CMK (cell line): ENCODE data around the gene CDC42EP5.
"Not testable (repeated sequence)": the region's sequence is repeated elsewhere in the genome, so short reads cannot be mapped to it uniquely, and the experiment has no call there.

Source experiments
- DNase-seq: peaks from one replicate; pipeline ENCODE4 v3.0.0-alpha.2; 2010; ENCODE audit warnings: low read depth

CDC42EP5 gene

DNA sequence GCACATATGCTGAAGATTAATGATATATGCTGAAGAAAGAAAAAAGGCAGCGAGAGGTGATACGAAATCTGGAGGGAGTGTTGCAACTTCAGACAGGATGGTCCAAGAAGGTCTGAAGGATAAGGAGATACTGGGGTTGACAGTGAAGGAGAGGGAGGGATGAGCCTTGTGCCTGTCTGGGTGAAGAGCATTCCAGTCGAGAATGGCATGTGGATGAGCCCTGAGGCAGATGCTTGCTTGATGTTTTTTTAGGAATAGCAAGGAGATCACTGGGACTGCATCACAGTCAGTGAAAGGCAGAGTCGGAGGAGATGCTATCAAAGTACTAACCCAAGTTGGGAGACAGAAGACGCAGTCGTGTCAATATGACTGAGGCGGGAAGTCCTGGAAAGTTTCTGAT is 16.2 kb upstream of the CDC42EP5 start:
- DNase-seq, result no peak

GRCh38 chr19:54485851-54486250 is 12.8 kb upstream of the CDC42EP5 start:
- DNase-seq, result no peak

GRCh38 chr19:54484451-54484850 is 11.4 kb upstream of the CDC42EP5 start:
- no peak for DNase-seq

DNA sequence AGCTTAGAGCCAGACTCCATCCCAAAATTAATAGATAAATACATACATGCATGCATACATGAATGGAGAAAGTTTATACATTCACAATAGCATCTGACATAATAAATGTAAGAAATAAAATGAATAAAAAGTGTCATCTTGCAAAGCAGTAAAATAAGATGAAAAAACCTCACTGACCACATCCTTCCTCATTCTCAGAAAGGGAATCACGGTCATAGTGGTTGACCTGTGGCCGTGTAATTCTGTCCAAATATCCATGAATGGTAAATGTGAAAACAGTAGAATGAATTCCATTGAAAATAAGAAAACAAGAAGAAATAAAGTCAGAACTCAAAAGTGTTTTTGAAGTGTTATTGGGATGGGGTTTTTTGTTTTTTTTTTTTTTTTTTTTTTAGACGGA is 9.8 kb upstream of the CDC42EP5 start:
- no peak for DNase-seq

DNA sequence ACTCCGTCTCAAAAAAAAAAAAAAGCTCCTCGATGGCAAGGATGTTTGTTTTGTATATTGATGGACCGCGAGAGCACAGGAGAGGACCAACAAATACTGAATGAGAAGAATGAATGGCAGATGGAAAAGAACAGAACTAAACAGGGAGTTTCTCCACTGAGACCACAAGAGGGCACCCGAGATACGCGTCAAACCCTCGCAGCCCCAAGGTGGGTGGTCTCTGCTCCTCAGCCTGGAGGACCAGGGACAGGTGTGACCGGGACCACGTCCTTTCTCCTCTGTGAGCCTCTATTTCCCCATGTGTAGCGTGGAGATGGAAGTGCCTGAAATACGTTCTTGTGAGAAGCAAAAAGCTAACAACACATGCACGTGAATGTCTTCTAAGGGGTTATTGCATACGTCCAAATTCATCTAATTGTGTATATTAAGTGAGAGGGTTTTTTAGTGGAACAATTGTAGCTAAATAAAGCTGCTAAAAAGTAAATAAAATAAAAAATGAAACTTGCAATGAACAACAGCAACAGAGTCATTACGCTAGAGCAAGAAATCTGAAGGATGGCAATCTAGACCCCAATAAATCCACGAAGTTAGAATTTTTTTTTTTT is 8.3 kb upstream of the CDC42EP5 start:
- DNase-seq, result no peak

DNA sequence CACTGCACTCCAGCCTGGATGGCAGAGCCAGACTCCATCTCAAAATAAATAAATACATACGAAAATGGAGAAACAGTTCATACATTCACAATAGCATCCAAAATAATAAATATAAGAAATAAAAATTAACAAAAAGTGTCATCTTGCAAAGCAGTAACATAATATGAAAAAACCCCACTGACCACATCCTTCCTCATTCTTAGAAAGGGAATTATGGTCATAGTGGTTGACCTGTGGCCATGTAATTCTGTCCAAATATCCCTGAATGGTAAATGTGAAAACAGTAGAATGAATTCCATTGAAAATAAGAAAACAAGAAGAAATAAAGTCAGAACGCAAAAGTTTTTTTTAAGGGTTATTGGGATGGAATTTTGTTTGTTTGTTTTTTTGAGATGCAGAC is 7.0 kb upstream of the CDC42EP5 start:
- DNase-seq, result no peak

GRCh38 chr19:54478677-54479266 is 5.7 kb upstream of the CDC42EP5 start:
- DNase-seq, result no peak

- DNase-seq, result no peak
Observed at GRCh38 chr19:54477650-54478049, 4.6 kb upstream of the CDC42EP5 start.

GRCh38 chr19:54475706-54476105 is 2.6 kb upstream of the CDC42EP5 start:
- no peak for DNase-seq

DNA sequence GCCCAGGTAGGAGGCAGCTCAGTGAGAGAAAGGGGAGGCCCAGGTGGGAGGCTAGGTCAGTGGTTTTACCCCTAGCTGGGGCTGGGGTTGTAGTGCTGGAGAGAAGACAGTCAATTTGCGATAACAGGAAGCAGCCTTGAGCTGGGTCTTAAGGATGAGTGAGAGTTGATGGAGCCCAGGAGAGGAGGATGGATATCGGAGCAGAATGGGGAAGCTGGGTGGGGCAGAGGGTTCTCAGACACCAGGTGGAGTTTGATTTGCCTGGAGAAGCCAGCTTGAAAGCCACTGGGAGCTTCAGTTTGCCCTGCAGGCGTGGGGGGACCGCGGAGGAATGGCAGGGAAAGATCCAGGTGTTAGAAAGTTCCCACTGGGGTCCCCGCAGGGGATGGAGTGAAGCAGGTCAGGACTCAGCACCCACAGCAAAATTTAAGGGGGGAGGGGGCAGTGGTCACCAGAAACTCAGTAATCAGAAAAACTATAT is 836 bp upstream of the CDC42EP5 start:
- no peak for DNase-seq

GRCh38 chr19:54470991-54471782 is 1.9 kb downstream of the CDC42EP5 start:
- DNase-seq, result no peak

GRCh38 chr19:54470276-54470887 is 2.7 kb downstream of the CDC42EP5 start:
- DNase-seq, result no peak

GRCh38 chr19:54469496-54469934 is 3.6 kb downstream of the CDC42EP5 start:
- DNase-seq, result no peak

- DNase-seq, result not testable (repeated sequence)
Observed at GRCh38 chr19:54466110-54466480, 7.0 kb downstream of the CDC42EP5 start.

GRCh38 chr19:54465426-54466109 is 7.5 kb downstream of the CDC42EP5 start:
- no peak for DNase-seq

DNA sequence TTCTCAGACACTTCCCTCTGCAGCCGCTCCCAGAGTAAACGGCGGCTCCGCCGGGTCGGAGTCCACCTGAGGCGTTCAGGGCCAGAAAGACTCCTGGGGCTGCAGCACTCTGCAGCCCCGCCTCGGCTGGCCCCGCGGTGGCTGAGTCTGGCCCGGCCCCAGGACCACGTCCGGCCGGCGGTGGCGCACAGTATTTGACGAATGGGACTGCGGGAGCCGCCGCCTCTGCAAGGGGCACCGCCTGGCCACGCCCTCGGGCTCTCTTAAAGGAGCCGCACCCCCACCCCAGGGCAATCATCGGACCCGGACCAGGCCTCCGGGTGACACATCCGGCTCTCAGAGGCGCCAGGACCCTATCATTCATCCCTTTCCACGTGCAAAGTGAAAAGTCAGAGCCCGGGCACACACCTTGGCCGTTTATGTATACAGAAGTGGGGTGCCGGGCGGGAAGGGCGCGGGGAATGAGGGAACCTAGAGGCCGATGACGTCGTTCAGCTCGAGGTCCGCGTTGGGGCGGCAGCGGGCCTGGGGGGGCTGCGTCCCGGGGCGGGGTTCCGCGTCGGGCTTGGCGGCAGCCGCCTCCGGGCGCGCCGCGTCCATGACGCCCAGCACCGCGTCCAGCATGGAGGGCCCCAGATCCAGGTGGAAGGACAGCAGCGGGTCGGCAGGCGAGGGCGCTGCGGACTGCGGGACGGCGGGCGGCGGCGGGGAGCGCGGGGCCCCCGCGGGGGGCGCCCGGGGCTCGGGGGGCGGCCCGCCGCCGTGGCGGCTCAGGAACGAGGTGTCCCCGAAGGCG is 8.3 kb downstream of the CDC42EP5 start:
- DNase-seq, result peak; percentile 81

DNA sequence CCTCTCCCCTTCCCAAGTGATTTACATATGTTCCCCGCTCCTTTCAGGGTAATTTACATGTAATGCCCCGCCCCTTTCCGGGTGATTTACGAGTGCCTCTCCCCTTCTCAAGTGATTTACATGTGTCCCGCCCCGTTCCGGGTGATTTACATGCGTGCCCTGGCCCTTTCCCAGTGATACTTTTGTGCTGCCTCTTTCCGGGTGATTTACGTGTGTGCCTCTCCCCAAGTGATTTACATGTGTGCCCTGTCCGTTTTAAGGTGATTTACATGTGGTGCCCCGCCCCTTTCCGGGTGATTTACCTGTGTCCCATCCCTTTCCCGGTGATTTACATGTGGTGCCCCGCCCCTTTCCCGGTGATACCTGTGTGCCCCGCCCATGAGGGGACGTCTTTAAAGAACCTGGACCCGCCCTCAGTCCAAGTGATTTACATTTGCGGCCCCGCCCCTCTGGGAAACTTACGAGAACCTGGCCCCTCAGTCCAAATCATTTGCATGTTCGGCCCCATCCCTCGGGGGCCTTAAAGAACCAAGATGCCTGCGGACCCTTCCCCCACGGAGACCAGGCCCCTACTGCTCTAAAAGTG is 9.0 kb downstream of the CDC42EP5 start:
- peak; percentile 74 for DNase-seq

DNA sequence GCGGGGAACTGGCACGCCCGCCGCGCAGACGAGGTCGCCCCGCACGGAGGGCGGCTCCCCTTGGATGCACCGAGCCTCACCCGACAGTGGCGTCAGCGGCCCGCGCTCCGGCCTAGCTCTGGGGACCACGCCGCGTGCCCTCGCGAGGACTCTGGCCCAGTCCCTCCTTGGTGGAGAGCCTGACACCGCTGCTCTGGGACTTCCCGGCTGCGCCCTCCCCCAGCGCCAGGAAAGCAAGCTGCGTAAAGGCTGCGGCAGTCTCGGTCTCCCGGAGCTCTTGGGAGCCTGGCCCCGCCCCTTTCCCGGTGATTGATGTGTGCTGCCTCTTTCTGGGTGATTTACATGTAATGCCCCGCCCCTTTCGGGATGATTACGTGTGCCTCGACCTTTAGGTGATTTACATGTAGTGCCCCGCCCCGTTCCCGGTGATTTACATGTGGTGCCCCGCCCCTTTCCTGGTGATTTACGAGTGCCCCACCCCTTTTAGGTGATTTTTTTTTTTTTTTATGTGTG is 9.5 kb downstream of the CDC42EP5 start, which contains the start of gene LENG9:
Gene LENG9, minus strand, starts transcription at position 248 of the 513 bp plus-strand sequence. CDS start 252 bp downstream, outside the sequence.
- DNase-seq, result peak; percentile 100

DNA sequence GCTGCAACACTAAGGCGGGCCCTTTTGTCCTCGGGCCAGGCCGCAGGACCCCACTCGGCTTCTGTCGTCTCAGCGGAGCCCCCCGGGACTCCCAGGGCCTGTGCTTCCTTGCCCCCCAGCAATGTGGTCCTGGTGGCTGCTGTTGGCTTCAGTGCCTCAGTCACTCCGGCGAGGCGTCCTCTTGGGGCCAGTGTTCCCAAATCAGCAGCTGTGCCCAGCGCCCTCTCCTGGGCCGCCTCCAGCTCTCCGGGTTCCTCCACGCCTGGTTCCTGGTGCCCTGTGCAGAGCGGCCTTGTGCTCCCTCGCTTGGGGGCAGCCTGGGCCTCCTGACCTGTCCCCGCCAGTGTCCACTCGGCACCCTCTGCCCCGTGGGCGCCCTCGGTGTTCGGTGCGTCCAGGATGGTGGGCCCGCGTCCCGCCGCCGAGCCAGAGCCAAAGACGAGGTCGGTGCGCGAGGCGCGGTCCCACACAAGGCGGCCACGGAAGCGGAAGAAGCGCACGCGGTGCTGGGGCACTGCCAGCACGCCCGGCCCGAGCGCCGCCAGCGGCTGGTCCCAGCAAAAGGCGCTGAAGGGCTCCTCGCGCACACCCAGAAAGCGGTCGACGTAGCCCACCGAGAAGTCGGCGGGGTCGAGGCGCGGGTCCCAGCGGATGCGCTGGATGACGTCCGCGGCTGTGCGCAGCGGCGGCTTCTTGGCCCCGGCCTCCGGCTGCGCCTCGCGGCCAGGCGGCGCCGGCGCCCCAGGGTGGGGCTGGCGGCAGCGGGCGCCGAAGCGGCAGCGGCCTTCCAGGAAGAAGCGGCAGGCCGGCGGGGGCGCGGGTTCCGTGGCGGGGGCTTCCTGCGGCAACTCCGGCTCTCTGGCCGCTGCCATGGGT is 10.2 kb downstream of the CDC42EP5 start:
- DNase-seq, result no peak
